Raji (cell line): Measurements from ENCODE around the gene PCDHGB2.

Source experiments
- POLR2A ChIP-seq: IDR thresholded peaks from 2 replicates; pipeline ENCODE4 v1.6.1; 2011; ENCODE audit warnings: low read depth, low read length, control low read depth; ENCODE audit not compliant: insufficient read depth

The PCDHGB2 gene

DNA sequence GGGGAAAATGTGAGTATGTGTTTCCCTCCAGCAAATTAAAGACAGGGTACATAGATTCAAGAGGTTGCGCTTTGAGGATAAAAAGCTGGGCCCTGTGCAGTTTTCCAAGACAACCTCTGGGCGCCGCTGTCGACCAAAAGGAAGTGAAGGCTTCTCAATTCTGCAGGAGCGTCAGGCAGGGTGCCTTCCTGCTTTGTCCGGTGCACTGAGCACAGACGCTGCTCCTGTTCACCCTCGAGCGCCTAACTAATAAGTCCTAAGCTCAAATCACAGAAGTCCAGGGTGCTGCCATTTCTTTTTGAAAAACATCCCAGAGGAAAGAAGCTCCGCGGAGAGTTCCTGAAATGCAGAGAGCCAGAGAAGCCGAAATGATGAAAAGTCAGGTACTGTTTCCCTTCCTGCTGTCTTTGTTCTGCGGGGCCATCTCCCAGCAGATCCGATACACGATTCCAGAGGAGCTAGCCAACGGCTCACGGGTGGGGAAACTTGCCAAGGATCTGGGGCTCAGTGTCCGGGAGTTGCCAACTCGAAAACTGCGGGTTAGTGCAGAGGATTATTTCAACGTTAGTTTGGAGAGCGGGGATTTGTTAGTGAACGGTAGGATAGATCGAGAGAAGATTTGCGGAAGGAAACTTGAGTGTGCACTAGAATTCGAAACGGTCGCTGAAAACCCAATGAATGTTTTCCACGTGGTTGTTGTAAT lies 9.7 kb upstream of the PCDHGB2 start, which contains the start of gene PCDHGB1:
PCDHGB1 (plus strand) TSS at position 183 of the 703 bp plus-strand sequence; CDS start at position 345, 162 bp downstream.
- TF ChIP-seq POLR2A: peak; percentile 47; the same call in 1 of the 2 replicates

DNA sequence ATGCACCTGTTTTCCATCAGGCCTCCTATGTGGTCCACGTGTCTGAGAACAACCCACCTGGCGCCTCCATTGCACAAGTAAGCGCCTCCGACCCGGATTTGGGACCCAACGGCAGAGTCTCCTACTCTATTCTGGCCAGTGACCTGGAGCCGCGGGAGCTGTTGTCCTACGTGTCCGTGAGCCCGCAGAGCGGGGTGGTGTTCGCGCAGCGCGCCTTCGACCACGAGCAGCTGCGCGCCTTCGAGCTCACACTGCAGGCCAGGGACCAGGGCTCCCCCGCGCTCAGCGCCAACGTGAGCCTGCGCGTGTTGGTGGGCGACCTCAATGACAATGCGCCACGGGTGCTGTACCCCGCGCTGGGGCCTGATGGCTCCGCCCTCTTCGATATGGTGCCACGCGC lies 8.2 kb upstream of the PCDHGB2 start:
- no peak for TF ChIP-seq POLR2A

DNA sequence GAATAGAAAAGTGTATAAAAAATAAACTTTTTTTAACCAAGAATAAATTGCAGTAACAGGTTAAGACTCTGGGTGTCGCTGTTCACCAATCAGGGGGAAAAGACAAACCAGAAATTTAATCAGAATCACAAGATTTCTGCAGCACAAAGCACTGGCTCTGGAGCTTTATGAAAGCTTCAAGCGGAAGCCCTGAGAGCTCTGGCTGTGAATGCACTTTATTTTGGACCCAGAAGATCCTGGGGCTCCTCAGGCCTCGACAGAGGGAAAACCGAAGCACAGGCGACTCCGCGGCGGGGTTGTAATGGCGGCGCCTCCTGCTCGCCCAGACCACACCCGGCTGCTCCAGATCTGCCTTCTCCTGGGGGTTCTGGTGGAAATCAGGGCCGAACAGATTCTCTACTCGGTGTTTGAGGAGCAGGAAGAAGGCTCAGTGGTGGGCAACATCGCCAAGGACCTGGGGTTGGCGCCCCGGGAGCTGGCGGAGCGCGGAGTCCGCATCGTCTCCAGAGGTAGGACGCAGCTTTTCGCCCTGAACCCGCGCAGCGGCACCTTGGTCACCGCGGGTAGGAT lies 4.8 kb upstream of the PCDHGB2 start, which contains the start of gene PCDHGA4:
PCDHGA4 (plus strand) TSS at position 122 of the 570 bp plus-strand sequence; CDS start at position 209, 87 bp downstream.
- TF ChIP-seq POLR2A: no peak

DNA sequence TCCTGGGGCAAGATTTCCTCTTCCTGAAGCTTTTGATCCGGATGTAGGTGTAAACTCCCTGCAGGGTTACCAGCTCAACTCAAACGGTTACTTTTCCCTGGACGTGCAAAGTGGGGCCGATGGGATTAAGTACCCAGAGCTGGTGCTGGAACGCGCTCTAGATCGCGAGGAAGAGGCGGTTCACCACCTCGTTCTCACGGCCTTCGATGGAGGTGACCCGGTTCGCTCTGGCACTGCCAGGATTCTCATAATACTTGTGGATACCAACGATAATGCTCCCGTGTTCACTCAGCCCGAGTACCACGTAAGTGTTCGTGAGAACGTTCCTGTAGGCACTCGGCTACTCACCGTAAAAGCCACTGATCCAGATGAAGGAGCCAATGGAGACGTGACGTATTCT lies 4.2 kb upstream of the PCDHGB2 start:
- no peak for TF ChIP-seq POLR2A

DNA sequence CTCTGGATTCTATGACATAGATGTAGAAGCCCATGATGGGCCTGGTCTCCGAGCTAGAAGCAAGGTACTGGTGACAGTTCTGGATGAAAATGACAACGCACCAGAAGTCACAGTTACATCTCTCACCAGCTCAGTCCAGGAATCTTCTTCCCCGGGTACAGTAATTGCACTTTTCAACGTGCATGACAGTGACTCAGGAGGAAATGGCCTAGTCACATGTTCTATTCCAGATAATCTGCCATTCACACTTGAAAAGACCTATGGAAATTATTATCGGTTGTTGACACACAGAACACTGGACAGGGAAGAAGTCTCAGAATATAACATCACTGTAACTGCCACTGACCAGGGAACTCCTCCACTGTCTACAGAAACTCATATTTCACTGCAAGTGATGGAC lies 3.7 kb upstream of the PCDHGB2 start:
- no peak for TF ChIP-seq POLR2A

DNA sequence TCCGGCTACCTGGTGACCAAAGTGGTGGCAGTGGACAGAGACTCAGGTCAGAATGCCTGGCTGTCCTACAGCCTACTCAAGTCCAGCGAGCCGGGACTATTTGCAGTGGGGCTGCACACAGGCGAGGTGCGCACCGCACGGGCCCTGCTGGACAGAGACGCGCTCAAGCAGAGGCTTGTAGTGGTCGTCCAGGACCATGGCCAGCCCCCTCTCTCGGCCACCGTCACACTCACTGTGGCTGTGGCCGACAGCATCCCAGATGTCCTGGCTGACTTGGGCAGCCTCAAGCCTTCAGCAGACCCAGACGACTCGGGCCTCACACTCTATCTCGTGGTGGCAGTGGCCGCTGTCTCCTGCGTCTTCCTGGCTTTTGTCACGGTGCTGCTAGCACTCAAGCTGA lies 2.8 kb upstream of the PCDHGB2 start:
- no peak for TF ChIP-seq POLR2A

DNA sequence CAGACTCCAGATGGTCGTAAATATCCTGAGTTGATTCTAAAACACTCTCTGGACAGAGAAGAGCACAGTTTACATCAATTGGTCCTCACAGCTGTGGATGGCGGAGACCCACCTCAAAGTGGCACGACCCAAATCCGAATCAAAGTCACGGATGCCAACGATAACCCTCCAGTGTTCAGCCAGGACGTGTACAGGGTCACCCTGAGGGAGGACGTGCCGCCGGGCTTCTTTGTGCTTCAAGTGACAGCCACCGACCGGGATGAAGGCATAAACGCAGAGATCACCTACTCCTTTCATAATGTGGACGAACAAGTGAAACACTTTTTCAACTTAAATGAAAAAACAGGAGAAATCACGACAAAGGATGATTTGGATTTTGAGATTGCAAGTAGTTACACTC lies 891 bp downstream of the PCDHGB2 start:
- no peak for TF ChIP-seq POLR2A

DNA sequence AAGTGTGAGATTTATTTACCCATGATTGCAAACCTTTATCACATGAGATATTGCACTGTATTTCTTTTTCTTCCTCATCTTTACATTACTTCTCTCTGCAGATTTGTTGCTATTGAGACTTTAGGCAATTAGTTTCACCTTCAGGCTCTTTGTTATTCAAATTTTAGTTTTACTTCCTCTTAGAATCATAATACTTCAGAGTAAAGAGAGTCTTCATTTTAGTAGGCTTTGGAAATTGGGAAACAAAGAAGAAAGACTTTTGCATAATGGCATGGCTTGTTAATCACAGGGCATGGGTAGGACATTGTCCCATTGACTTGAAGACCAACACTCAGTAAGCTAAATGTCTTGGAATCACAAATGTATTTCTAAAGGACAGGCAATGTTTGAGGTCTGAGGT lies 2.9 kb downstream of the PCDHGB2 start:
- no peak for TF ChIP-seq POLR2A

DNA sequence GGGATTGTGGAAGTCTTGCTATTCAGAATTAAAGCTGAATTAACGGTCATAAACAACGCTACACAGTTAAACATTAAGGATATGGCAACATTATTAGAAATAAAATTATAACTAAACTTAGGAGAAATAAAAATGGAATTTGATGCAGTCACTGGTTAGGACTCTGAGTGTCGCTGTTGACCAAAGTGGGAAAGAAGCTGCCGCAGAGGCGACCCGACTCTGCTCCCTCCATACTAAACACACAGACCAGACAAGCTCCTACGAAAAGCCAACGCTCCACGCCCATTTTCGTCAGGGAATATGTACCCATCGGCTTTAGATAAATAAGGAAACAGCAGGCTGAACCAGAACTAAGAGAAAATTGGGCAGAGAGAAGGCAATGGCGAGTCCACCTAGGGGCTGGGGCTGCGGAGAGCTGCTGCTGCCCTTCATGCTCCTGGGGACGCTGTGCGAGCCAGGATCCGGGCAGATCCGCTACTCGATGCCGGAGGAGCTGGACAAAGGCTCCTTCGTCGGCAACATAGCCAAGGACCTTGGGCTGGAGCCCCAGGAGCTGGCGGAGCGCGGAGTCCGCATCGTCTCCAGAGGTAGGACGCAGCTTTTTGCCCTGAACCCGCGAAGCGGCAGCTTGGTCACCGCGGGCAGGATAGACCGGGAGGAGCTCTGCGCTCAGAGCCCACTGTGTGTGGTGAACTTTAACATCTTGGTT lies 4.3 kb downstream of the PCDHGB2 start, which contains the start of gene PCDHGA5:
PCDHGA5 (plus strand) TSS at position 211 of the 709 bp plus-strand sequence; CDS start at position 380, 169 bp downstream.
- no peak for TF ChIP-seq POLR2A

DNA sequence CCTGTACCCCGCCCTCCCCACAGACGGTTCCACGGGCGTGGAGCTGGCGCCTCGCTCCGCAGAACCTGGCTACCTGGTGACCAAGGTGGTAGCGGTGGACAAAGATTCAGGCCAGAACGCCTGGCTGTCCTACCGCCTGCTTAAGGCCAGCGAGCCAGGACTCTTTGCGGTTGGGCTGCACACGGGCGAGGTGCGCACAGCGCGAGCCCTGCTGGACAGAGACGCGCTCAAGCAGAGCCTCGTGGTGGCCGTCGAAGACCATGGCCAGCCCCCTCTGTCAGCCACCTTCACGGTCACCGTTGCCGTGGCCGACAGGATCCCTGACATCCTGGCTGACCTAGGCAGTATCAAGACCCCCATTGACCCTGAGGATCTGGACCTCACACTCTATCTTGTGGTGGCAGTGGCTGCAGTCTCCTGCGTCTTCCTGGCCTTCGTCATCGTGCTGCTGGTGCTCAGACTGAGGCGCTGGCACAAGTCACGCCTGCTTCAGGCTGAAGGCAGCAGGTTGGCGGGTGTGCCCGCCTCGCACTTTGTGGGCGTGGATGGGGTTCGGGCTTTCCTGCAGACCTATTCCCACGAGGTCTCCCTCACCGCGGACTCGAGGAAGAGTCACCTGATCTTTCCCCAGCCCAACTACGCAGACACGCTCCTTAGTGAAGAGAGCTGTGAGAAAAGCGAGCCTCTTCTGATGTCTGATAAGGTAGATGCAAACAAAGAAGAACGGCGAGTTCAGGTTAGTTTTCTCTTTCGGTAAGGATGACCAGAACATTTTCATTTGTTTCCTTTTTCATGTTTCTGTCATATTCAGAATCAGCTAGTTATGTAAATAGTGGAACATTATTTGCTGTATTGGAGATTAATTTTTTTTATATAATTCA lies 6.5 kb downstream of the PCDHGB2 start:
- no peak for TF ChIP-seq POLR2A

DNA sequence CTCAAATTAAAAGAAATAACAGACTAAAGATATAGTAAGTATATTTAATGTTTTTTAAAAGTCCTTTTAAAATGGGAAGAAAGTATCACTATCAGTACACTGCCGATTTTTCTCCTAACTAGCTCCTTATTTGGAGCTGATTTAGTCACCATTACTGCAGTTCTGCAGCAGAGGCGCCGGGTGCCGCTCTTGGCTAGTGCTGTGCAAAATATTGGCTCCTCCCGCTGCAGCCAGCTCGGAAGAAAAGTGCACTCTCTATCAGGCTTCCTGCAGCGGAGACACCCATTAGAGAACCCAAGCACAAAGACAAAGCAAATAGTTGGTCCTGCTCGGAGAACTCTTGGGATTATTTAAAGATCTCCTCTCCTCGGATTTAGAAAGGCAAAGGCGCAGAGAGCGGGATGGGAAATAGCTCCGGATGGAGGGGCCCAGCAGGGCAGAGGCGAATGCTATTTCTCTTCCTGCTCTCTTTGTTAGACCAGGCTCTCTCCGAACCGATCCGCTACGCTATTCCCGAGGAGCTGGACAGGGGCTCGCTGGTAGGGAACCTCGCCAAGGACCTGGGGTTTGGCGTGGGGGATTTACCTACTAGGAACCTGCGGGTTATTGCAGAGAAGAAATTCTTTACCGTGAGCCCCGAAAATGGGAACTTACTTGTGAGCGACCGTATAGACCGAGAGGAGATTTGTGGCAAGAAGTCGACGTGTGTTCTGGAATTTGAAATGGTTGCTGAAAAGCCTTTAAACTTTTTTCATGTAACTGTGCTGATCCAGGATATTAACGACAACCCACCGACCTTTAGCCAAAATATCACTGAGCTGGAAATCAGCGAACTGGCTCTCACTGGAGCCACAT lies 10.4 kb downstream of the PCDHGB2 start, which contains the start of gene PCDHGB3:
PCDHGB3 (plus strand) TSS at position 249 of the 855 bp plus-strand sequence; CDS start at position 402, 153 bp downstream.
- no peak for TF ChIP-seq POLR2A

DNA sequence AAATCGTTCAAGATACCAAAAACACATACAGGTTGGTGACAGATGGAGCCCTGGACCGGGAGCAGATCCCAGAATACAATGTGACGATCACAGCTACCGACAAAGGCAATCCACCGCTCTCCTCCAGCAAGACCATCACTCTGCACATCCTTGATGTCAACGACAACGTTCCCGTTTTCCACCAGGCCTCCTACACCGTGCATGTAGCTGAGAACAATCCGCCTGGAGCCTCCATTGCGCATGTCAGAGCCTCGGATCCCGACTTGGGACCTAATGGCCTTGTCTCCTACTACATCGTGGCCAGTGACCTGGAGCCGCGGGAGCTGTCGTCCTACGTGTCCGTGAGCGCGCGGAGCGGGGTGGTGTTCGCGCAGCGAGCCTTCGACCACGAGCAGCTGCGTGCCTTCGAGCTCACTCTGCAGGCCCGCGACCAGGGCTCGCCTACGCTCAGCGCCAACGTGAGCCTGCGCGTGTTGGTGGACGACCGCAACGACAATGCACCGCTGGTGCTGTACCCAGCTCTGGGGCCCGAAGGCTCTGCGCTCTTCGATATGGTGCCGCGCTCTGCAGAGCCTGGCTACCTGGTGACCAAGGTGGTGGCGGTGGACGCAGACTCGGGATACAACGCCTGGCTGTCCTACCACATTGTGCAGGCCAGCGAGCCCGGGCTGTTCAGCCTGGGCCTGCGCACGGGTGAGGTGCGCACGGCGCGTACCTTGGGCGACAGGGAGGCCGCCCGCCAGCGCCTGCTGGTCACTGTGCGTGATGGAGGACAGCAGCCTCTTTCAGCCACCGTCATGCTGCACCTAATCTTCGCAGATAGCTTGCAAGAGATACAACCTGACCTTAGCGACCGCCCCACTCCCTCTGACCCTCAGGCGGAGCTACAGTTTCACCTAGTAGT lies 12.0 kb downstream of the PCDHGB2 start:
- no peak for TF ChIP-seq POLR2A
